Embryonic facial prominence (tissue), 1 donor: Measurements from ENCODE around the gene VAV2.
"Not testable (repeated sequence)": the region's sequence is repeated elsewhere in the genome, so short reads cannot be mapped to it uniquely, and the experiment has no call there.

Experiments used
- DNase-seq: peaks from one replicate; pipeline ENCODE4 v3.0.0-alpha.2; 2016; ENCODE audit errors: extremely low spot score

Gene VAV2

GRCh38 chr9:133768371-133768858 lies 223.7 kb downstream of the VAV2 start:
- no peak for DNase-seq

GRCh38 chr9:133767625-133768024 lies 224.5 kb downstream of the VAV2 start:
- DNase-seq: no peak

GRCh38 chr9:133767008-133767407 lies 225.1 kb downstream of the VAV2 start:
- no peak for DNase-seq

GRCh38 chr9:133766234-133766633 lies 225.9 kb downstream of the VAV2 start:
- not testable (repeated sequence) for DNase-seq

GRCh38 chr9:133763272-133764183 lies 228.6 kb downstream of the VAV2 start:
- no peak for DNase-seq

- DNase-seq: no peak
Observed at GRCh38 chr9:133762488-133763271, 229.4 kb downstream of the VAV2 start.

GRCh38 chr9:133761641-133762248 lies 230.4 kb downstream of the VAV2 start:
- no peak for DNase-seq

- DNase-seq: no peak
Observed at GRCh38 chr9:133760713-133761290, 231.3 kb downstream of the VAV2 start.

GRCh38 chr9:133759946-133760345 lies 232.2 kb downstream of the VAV2 start:
- DNase-seq: no peak

GRCh38 chr9:133759146-133759900 lies 232.8 kb downstream of the VAV2 start:
- no peak for DNase-seq

GRCh38 chr9:133758228-133758627 lies 233.9 kb downstream of the VAV2 start:
- DNase-seq: no peak

- no peak for DNase-seq
Observed at GRCh38 chr9:133754688-133755227, 237.4 kb downstream of the VAV2 start.

GRCh38 chr9:133754187-133754586 lies 237.9 kb downstream of the VAV2 start:
- no peak for DNase-seq

- no peak for DNase-seq
Observed at GRCh38 chr9:133752739-133753446, 239.2 kb downstream of the VAV2 start.

GRCh38 chr9:133750982-133751649 lies 241.0 kb downstream of the VAV2 start:
- no peak for DNase-seq

GRCh38 chr9:133747309-133747708 lies 244.8 kb downstream of the VAV2 start:
- no peak for DNase-seq

GRCh38 chr9:133744528-133744927 lies 247.6 kb downstream of the VAV2 start:
- not testable (repeated sequence) for DNase-seq

GRCh38 chr9:133742849-133743444 lies 249.2 kb downstream of the VAV2 start:
- no peak for DNase-seq

- DNase-seq: no peak
Observed at GRCh38 chr9:133742251-133742650, 249.9 kb downstream of the VAV2 start.
